Choroid plexus epithelial cell (primary cell): ENCODE measurements around the gene CDH4.

Experiments
- DNase-seq: peaks from one replicate; pipeline ENCODE4 v3.0.0-alpha.2; 2010; ENCODE audit warnings: low read depth
- H3K4me3 ChIP-seq: 2 replicates; pipeline ENCODE4 v1.5.1; 2011; ENCODE audit warnings: low read depth, mild to moderate bottlenecking, control low read depth, low read length, moderate library complexity
- TF ChIP-seq, protein P1 (sequence below): conservative IDR thresholded peaks from 2 replicates; pipeline ENCODE4 v1.5.1; 2011; ENCODE audit warnings: low read depth, mild to moderate bottlenecking, control low read depth, inconsistent platforms, low read length, moderate library complexity

The CDH4 gene

GRCh38 chr20:61799928-61800327 lies 547.9 kb downstream of the CDH4 start:
- H3K4me3 ChIP-seq, result no peak overlapping the region
- TF ChIP-seq, protein P1, sequence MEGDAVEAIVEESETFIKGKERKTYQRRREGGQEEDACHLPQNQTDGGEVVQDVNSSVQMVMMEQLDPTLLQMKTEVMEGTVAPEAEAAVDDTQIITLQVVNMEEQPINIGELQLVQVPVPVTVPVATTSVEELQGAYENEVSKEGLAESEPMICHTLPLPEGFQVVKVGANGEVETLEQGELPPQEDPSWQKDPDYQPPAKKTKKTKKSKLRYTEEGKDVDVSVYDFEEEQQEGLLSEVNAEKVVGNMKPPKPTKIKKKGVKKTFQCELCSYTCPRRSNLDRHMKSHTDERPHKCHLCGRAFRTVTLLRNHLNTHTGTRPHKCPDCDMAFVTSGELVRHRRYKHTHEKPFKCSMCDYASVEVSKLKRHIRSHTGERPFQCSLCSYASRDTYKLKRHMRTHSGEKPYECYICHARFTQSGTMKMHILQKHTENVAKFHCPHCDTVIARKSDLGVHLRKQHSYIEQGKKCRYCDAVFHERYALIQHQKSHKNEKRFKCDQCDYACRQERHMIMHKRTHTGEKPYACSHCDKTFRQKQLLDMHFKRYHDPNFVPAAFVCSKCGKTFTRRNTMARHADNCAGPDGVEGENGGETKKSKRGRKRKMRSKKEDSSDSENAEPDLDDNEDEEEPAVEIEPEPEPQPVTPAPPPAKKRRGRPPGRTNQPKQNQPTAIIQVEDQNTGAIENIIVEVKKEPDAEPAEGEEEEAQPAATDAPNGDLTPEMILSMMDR, result no peak
- DNase-seq, result no peak

DNA sequence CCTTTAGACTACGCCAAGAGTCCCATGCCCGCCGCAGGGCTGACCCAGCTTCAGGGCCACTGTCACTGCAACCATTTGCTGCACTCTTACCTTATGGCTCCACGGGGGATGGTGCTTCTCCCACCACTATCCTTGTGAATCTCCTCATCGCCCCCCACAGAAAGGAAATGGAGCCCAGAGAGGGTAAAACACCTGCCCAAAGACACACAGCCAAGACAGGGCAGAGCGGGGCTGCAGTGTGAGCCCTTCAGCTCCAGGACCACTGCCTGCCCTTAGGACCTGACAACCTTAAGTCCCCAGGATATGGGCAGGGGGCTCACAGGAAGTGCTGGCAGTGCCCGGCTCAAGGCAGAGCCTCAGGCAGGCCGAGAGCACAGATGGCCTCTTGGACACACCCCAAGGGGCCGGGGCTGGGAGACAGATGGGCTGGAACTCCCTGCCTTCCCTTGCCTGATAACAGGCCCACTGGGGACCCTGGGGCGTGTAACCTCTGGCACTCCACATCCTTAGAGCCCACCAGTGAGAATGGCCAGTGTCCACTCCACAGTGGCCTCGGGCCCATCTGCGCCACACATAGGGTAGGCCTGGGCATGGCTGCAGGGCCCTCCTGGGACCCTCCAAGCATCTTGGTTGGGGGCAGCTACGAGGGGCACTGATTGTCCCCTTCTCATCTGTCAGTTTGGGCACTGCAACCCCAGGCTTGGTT lies 548.5 kb downstream of the CDH4 start:
- H3K4me3 ChIP-seq, result no peak overlapping the region
- DNase-seq, result no peak
- TF ChIP-seq, protein P1, result no peak

- no peak overlapping the region for H3K4me3 ChIP-seq
- TF ChIP-seq, protein P1, result no peak
- no peak for DNase-seq
Measured at GRCh38 chr20:61801065-61801360, 549.0 kb downstream of the CDH4 start.

GRCh38 chr20:61801428-61801827 lies 549.4 kb downstream of the CDH4 start:
- DNase-seq, result no peak
- H3K4me3 ChIP-seq, result no peak overlapping the region
- TF ChIP-seq, protein P1, result no peak

DNA sequence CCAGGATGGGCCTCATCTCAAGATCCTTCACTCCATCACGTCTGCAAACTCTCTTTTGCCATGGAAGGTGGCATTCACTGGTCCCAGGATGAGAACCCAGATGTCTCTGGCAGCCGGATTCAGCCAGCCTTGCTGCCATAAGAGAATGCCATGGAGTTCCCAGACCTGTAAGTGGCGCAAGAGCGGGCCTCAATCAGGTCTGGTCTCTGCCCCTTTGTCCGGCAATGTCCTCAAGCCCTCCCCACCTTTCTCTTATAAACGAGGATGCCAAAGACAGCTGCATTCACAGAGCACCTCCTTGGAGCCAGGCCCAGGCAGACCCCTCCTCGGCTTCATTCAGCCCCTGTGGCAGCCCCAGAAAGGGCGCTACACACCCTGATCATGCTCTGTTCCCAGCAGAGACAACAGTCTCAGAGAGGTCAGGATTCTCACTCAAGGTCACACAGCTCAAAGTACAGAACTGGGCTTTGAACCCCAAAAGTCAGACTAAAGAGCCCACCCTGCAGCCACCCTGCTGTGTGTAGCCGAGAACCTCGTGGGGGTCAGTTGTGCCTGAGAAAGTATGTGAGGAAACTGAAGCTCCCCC lies 549.9 kb downstream of the CDH4 start:
- TF ChIP-seq, protein P1, result no peak
- H3K4me3 ChIP-seq, result no peak overlapping the region
- DNase-seq, result no peak

DNA sequence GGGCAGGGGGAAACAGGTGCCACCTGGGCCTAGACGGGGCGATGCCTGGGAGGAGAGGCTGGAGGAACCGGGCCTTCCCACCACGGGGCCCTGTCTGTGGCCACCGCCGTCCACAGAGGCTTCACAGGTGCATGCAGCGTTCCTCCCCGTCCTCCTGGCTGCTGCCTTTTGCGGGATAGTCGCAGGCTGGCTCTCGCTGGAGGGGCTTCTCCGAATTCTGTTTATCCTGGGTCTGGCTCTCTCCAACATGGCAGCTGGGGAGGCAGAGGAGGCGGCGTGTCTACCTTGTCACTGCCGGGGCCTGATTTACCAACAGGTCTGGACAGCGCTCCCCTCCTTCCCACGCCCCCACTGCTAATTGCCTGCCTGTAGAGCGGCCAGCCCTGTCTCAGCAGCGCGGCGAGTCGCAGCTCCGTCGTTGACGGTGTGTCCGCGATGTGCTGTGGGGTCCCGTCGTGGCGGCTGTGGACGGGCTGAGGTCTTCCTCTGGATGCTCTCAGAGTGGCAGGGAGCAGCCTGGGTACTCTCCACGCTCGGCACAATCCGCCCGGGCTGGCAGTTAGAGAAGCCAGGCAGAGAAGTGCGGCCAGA lies 550.8 kb downstream of the CDH4 start:
- no peak overlapping the region for H3K4me3 ChIP-seq
- TF ChIP-seq, protein P1, result no peak
- DNase-seq, result no peak
